GM18867 (cell line): ENCODE data around the gene ZBED4.

Experiments used
- ATAC-seq: cut with Tn5 transposase; IDR thresholded peaks from one replicate; pipeline ENCODE4 v1.9.1; 2021; ENCODE audit warnings: mild to moderate bottlenecking, moderate library complexity; ENCODE audit not compliant: unreplicated experiment

ZBED4 gene

GRCh38 chr22:49934160-49934890, 80.7 kb downstream of the ZBED4 start:
- no peak for ATAC-seq

GRCh38 chr22:49934891-49935557, 81.4 kb downstream of the ZBED4 start:
- ATAC-seq = no peak

GRCh38 chr22:49935561-49935960, 81.9 kb downstream of the ZBED4 start:
- ATAC-seq = no peak

GRCh38 chr22:49936018-49936972, 82.7 kb downstream of the ZBED4 start:
- peak; percentile 47 for ATAC-seq

GRCh38 chr22:49936973-49937757, 83.5 kb downstream of the ZBED4 start:
- ATAC-seq = no peak

- no peak for ATAC-seq
These were observed 84.3 kb downstream of the ZBED4 start for GRCh38 chr22:49937758-49938564.

- no peak for ATAC-seq
These were observed 85.0 kb downstream of the ZBED4 start for GRCh38 chr22:49938565-49939136.
